Measurements from ENCODE around the gene TMEM91.

TMEM91 gene

DNA sequence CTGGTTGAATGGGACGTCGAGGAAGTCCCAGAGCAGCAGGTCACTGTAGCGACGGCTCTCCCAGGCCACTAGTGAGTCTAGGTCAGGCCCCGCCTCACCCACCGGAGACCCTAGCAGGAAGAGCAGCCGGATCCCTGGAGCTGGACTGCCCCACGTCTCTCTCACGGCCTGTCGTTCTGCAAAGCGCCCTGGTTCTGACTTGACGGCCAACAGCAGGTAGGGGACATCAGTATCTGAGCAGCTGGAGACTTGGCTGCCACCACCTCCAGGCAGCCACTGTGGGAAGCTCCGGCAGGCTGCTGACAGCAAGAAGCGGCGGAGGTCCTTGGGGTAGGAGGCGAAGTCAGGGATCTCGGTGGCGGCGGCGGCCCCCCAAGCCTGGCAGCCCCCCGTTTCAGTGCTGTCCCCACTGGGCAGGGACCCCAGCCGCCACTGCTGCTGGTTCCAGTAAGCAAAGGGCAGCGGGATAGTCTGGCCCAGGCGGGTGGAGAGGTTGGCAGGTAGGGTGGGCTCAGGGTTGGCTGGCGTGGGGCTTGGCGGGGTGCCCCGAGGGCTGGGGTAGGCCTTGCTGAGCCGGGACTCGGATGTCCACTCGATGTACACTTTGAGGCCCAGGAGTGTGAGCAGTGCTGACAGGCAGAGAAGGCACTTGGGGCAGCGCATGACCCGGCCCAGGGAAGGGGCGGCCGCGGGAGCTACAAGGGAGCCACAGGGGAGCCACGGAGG is 49.9 kb downstream of the TMEM91 start:
- H3K9me3 ChIP-seq (ENCODE audit: low read length), result no peaks in the 10 kb centered on the region
- no peaks in the 10 kb centered on the region for H3K27me3 ChIP-seq (ENCODE audit: insufficient read depth, low read length)
- no peak overlapping the region for H2AFZ ChIP-seq (ENCODE audit: low read depth, low read length)
- H3K36me3 ChIP-seq (ENCODE audit: insufficient read depth, low read length), result peaks cover 40% of the 10 kb centered on the region
- peaks cover 20% of the 10 kb centered on the region for H3K4me1 ChIP-seq (ENCODE audit: insufficient read depth, low read length)
- H3K4me3 ChIP-seq (ENCODE audit: low read length), result peak overlapping the region; percentile 47

DNA sequence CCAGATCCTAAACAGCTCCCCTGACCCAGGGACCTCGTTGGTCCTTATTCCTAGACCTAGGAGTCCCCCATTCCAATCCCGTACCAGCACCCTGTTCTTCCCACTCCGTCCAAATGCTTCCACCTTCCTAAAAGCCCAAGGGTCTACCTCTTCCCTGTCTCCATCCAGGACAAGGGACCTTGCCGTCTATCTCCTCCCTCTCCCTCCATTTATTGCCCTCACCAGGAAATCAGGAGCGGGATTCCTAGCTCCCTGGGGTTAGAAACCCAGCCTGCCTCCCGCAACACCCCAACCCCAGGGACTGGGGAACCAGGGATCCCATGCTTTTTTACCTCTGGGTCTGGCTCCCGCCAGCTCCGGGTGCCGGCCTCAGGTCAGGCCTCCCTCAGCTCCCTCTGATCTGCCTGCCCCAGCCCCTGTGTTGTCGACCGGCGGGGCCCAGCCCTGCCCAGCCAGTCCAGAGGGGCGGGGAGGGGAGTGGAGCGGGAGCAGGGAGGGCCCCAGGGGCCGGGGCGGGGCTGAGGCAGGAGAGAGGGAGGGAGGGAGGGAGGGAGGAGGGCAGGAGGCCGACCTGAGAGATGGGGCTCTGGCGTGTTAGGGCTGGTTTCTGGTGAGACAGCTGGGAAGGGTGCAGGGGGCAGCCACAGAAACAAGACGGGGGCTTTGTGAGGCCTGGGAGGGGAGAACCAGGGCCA is 50.8 kb downstream of the TMEM91 start, which contains the start of gene B3GNT8:
B3GNT8 (minus strand) TSS at position 423 of the 695 bp plus-strand sequence. CDS start 596 bp downstream, outside the sequence.
- H2AFZ ChIP-seq (ENCODE audit: low read depth, low read length), result no peak within 1 kb of the TSS
- H3K4me3 ChIP-seq (ENCODE audit: low read length), result peak within 1 kb of the TSS; percentile 47
- H3K9me3 ChIP-seq (ENCODE audit: low read length), result no peaks in the 10 kb centered on the region
- H3K36me3 ChIP-seq (ENCODE audit: insufficient read depth, low read length), result peaks cover 39% of the 10 kb centered on the region
- no peaks in the 10 kb centered on the region for H3K27me3 ChIP-seq (ENCODE audit: insufficient read depth, low read length)
- H3K4me1 ChIP-seq (ENCODE audit: insufficient read depth, low read length), result peaks cover 20% of the 10 kb centered on the region

DNA sequence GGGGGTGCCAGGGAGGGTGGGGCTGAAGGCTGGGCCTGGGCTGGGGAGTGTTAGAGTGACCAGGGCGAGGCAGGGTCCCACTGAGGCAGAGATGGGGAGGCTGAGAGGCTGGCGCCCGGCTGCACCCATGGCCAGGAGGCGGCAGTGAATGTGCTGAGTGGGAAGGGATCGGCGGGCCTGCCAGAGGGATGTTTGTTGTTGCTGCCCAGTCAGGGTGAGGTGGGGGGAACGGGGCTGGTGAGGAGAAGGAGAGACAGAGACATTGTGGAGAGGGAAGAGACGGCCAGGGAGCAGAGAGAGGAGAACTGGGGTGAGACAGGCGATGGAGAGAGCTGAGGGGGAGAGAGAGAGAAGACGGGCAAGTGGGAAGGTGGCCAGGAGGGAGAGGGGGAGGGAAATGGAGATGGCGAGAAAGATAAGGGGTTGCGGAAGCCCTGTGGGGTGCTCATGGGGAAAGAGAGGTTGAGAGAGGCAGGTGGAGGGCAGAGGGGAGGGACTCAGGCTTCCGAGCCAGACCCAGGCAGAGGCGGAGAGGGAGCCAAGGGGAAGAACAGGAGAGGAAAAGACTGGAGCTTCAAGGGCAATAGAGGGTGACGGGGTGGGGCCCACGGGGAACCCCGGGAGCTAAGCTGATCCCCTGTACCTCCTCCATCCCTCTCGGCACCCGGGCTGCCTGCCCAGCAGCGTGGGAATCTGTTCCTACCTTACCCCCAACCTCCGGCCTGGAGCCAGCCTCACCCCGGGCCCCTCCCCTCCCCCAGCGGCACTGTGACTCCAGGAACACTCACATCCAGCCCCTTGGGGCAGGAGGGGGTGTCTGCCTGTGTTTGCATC is 51.5 kb downstream of the TMEM91 start:
- Histone ChIP-seq H3K4me1 (ENCODE audit: insufficient read depth, low read length) (peaks cover 20% of the 10 kb centered on the region), H3K36me3 (ENCODE audit: insufficient read depth, low read length) (peaks cover 38% of the 10 kb centered on the region), H3K27me3 (ENCODE audit: insufficient read depth, low read length) (no peaks in the 10 kb centered on the region), H3K4me3 (ENCODE audit: low read length) (no peak overlapping the region), H2AFZ (ENCODE audit: low read depth, low read length) (no peak overlapping the region), H3K9me3 (ENCODE audit: low read length) (no peaks in the 10 kb centered on the region)

DNA sequence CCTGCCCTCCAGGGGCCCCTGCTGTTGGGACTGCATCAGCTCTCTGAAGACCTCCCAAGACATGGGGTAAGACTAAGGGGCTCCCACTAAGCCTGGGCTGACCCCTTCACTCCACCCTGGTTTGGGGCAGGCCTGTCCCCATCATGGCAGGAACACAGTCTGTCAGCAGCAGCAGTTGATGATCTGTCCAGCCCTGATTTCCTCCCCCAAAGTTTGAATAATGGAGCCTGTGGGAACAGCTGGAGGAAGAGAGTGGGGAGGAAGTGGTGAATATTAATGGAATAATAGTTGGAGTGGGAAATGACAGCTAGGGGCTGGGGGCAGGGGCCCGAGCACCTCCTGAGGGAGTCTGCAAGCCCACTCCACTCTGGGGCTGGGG is 52.1 kb downstream of the TMEM91 start:
- Histone ChIP-seq H3K27me3 (ENCODE audit: insufficient read depth, low read length) (no peaks in the 10 kb centered on the region), H3K4me1 (ENCODE audit: insufficient read depth, low read length) (peaks cover 20% of the 10 kb centered on the region), H3K4me3 (ENCODE audit: low read length) (no peak overlapping the region), H3K9me3 (ENCODE audit: low read length) (no peaks in the 10 kb centered on the region), H2AFZ (ENCODE audit: low read depth, low read length) (no peak overlapping the region), H3K36me3 (ENCODE audit: insufficient read depth, low read length) (peaks cover 40% of the 10 kb centered on the region)

- Histone ChIP-seq H3K9me3 (ENCODE audit: low read length) (no peaks in the 10 kb centered on the region), H3K4me1 (ENCODE audit: insufficient read depth, low read length) (peaks cover 20% of the 10 kb centered on the region), H2AFZ (ENCODE audit: low read depth, low read length) (no peak overlapping the region), H3K36me3 (ENCODE audit: insufficient read depth, low read length) (peaks cover 27% of the 10 kb centered on the region), H3K27me3 (ENCODE audit: insufficient read depth, low read length) (no peaks in the 10 kb centered on the region), H3K4me3 (ENCODE audit: low read length) (no peak overlapping the region)
Observed at GRCh38 chr19:41430922-41431321, 54.6 kb downstream of the TMEM91 start.

DNA sequence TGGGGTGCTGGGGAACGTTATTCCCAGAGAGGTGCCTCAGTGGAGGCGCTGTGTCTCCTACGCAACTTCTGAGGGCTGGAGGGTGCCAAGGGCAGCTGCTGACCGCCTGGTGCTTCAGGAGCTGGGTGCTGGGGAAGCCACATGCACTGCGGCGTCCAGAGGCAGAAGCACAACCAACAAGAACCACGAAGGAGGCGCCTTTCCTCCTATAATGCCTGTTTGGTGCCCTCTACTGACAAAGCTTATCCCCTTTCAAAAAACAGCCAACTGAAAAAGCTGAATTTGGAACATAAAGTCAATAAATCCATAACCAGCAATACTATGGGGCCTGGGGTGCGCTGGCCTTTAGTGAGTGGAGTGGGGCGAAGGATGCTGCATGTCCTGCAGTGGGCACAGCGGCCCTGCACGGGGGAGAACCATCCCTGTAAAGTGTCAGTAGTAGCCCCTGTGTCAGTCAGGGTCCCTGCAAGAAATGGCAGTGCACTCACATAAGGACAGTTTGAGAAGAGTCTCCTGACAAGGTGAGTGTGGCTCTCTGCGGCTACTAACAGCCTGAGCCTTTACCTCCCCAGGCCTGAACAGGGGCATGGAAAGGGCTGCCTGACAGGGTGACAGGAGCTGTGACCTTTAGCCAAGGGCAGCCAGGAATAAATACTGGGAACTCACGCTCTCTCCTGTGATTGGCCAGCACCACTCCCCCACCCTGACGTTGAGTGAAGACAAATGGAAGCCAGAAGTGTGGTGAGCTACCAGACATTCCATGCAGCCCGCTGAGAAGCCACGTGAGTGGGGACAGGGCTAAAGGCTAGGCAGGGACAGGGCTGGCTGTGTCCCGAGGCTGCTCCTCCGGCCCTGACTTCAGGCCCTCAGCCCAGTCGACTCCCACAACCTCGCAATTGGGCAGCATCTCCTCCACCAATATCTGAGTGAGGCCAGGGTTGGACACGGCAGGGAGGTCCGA is 55.4 kb downstream of the TMEM91 start:
- no peaks in the 10 kb centered on the region for H3K27me3 ChIP-seq (ENCODE audit: insufficient read depth, low read length)
- peaks cover 27% of the 10 kb centered on the region for H3K36me3 ChIP-seq (ENCODE audit: insufficient read depth, low read length)
- no peak overlapping the region for H3K4me3 ChIP-seq (ENCODE audit: low read length)
- no peak overlapping the region for H2AFZ ChIP-seq (ENCODE audit: low read depth, low read length)
- H3K4me1 ChIP-seq (ENCODE audit: insufficient read depth, low read length), result peaks cover 16% of the 10 kb centered on the region
- H3K9me3 ChIP-seq (ENCODE audit: low read length), result no peaks in the 10 kb centered on the region

DNA sequence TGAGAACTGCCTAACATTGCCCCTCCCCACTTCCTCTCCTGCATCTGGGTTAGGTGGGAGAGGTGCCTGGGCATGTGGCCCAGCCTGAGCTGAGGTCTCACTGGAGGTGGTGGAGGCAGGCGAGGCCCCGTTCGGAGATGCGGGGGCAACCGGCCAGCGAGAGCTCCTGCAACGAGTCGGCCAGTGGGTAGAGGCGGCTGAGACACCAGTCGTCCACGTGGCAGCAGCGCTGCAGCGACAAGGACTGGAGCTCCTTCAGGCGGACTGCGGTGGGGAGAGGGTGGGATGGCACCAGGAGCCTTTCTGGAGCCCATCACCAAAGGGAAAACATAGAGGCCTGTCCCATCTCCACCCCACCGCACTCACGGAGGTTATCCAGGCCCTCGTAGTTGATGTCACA is 56.8 kb downstream of the TMEM91 start:
- Histone ChIP-seq H3K4me1 (ENCODE audit: insufficient read depth, low read length) (peaks cover 3% of the 10 kb centered on the region), H2AFZ (ENCODE audit: low read depth, low read length) (no peak overlapping the region), H3K4me3 (ENCODE audit: low read length) (no peak overlapping the region), H3K36me3 (ENCODE audit: insufficient read depth, low read length) (peaks cover 34% of the 10 kb centered on the region), H3K9me3 (ENCODE audit: low read length) (no peaks in the 10 kb centered on the region), H3K27me3 (ENCODE audit: insufficient read depth, low read length) (no peaks in the 10 kb centered on the region)
